Activated CD4-positive, alpha-beta T cell treated with anti-CD3 and anti-CD28 coated beads for 48 hours (primary cell): Measurements from ENCODE around the gene ZNF766.

ENCODE experiments used
- DNase-seq: peaks from one replicate; pipeline ENCODE4 v3.0.0-alpha.2; 2020

ZNF766 gene

GRCh38 chr19:52269338-52270261 lies at the start of gene ZNF766:
Gene ZNF766 (plus strand): TSS chr19:52269587. CDS start chr19:52269614, 27 bp downstream.
- peak; percentile 98 for DNase-seq

GRCh38 chr19:52219611-52220010 lies 49.8 kb upstream of the ZNF766 start:
- no peak for DNase-seq

GRCh38 chr19:52221031-52221430 lies 48.4 kb upstream of the ZNF766 start:
- DNase-seq = no peak

GRCh38 chr19:52221831-52222375 lies 47.5 kb upstream of the ZNF766 start:
- no peak for DNase-seq

GRCh38 chr19:52224211-52224610 lies 45.2 kb upstream of the ZNF766 start:
- DNase-seq = no peak

GRCh38 chr19:52226652-52227051 lies 42.7 kb upstream of the ZNF766 start:
- DNase-seq = peak; percentile 51

- DNase-seq = no peak
Measured at GRCh38 chr19:52227196-52227940, 42.0 kb upstream of the ZNF766 start.

- DNase-seq = no peak
Measured at GRCh38 chr19:52227980-52228379, 41.4 kb upstream of the ZNF766 start.

- no peak for DNase-seq
Measured at GRCh38 chr19:52229524-52229923, 39.9 kb upstream of the ZNF766 start.

- DNase-seq = no peak
Measured at GRCh38 chr19:52230685-52231084, 38.7 kb upstream of the ZNF766 start.

- no peak for DNase-seq
Measured at GRCh38 chr19:52231154-52231910, 38.1 kb upstream of the ZNF766 start.

GRCh38 chr19:52234406-52234805 lies 35.0 kb upstream of the ZNF766 start:
- no peak for DNase-seq

GRCh38 chr19:52237197-52237596 lies 32.2 kb upstream of the ZNF766 start:
- no peak for DNase-seq

GRCh38 chr19:52237771-52238400 lies 31.5 kb upstream of the ZNF766 start:
- peak; percentile 66 for DNase-seq

GRCh38 chr19:52244021-52244420 lies 25.4 kb upstream of the ZNF766 start:
- no peak for DNase-seq

- DNase-seq = peak; percentile 73
Measured at GRCh38 chr19:52248241-52248640, 21.1 kb upstream of the ZNF766 start.

- DNase-seq = no peak
Measured at GRCh38 chr19:52258426-52258825, 11.0 kb upstream of the ZNF766 start.

- peak; percentile 56 for DNase-seq
Measured at GRCh38 chr19:52265556-52265955, 3.8 kb upstream of the ZNF766 start.

GRCh38 chr19:52270266-52270885 lies 989 bp downstream of the ZNF766 start:
- DNase-seq = peak; percentile 16

GRCh38 chr19:52273301-52273700 lies 3.9 kb downstream of the ZNF766 start:
- DNase-seq = no peak

- no peak for DNase-seq
Measured at GRCh38 chr19:52274191-52274590, 4.8 kb downstream of the ZNF766 start.

GRCh38 chr19:52275988-52276387 lies 6.6 kb downstream of the ZNF766 start:
- DNase-seq = no peak
